Mesenchymal stem cell (in vitro differentiated cells and primary cell): ENCODE results near the gene CHMP6.
A peak's percentile ranks its signal among the peaks of the same experiment; 100 is the strongest.

Source experiments
- DNase-seq: peaks from one replicate; pipeline ENCODE4 v3.0.0-alpha.2; 2013
- H2AFZ ChIP-seq: one replicate; pipeline ENCODE4 v1.6.1; 2013; ENCODE audit warnings: low read depth, mild to moderate bottlenecking, control low read depth, inconsistent platforms, low read length, moderate library complexity
- H2AK5ac ChIP-seq: 2 replicates; pipeline ENCODE4 v1.6.1; 2013; ENCODE audit warnings: low read length, moderate library complexity, mild to moderate bottlenecking, inconsistent platforms; ENCODE audit not compliant: severe bottlenecking
- H2BK120ac ChIP-seq: one replicate; pipeline ENCODE4 v1.6.1; 2013; ENCODE audit warnings: low read depth, mild to moderate bottlenecking, inconsistent platforms, low read length, moderate library complexity
- H2BK12ac ChIP-seq, 2 experiments: one replicate each; pipeline ENCODE4 v1.6.1; 2013; ENCODE audit warnings: inconsistent platforms in 2 of 2, low read length in 2 of 2, mild to moderate bottlenecking in 2 of 2, moderate library complexity in 2 of 2, control low read depth in 1 of 2
- H2BK15ac ChIP-seq: one replicate; pipeline ENCODE4 v1.6.1; 2013; ENCODE audit warnings: mild to moderate bottlenecking, low read depth, inconsistent platforms; ENCODE audit not compliant: poor library complexity, severe bottlenecking
- H2BK5ac ChIP-seq: 2 replicates; pipeline ENCODE4 v1.6.1; 2013; ENCODE audit warnings: low read depth, mild to moderate bottlenecking, low read length, control low read depth, inconsistent platforms; ENCODE audit not compliant: poor library complexity, severe bottlenecking
- H3K14ac ChIP-seq, 2 experiments: one replicate each; pipeline ENCODE4 v1.6.1; 2013; ENCODE audit warnings: inconsistent platforms in 2 of 2, low read length in 2 of 2, control low read depth in 1 of 2, mild to moderate bottlenecking in 1 of 2, moderate library complexity in 1 of 2
- H3K18ac ChIP-seq, 2 experiments: one replicate each; pipeline ENCODE4 v1.6.1; 2013; ENCODE audit warnings: inconsistent platforms in 2 of 2, low read length in 2 of 2, control low read depth in 1 of 2, low read depth in 1 of 2, mild to moderate bottlenecking in 1 of 2
- H3K23ac ChIP-seq, 2 experiments: one replicate each; pipeline ENCODE4 v1.6.1; 2013; ENCODE audit warnings: inconsistent platforms in 2 of 2, low read length in 2 of 2, mild to moderate bottlenecking in 2 of 2, moderate library complexity in 2 of 2, control low read depth in 1 of 2
- H3K27ac ChIP-seq: 2 replicates; pipeline ENCODE4 v1.5.1; 2013; ENCODE audit warnings: mild to moderate bottlenecking, moderate library complexity, low read length, control low read depth, inconsistent platforms; ENCODE audit not compliant: poor library complexity, severe bottlenecking
- H3K27me3 ChIP-seq, 2 experiments: 2 replicates each; pipeline versions ENCODE4 v1.6.1 to v1.7.0; 2013; ENCODE audit warnings: low read length in 2 of 2, mild to moderate bottlenecking in 2 of 2, moderate library complexity in 2 of 2, control low read depth in 1 of 2, inconsistent platforms in 1 of 2; ENCODE audit not compliant: control insufficient read depth in 1 of 2, insufficient read depth in 1 of 2
- H3K36me3 ChIP-seq, 2 experiments: 2 replicates each; pipeline versions ENCODE4 v1.6.1 to v1.7.0; 2013; ENCODE audit warnings: low read length in 2 of 2, control low read depth in 1 of 2, inconsistent platforms in 1 of 2, low read depth in 1 of 2, mild to moderate bottlenecking in 1 of 2; ENCODE audit not compliant: insufficient read depth in 2 of 2, control insufficient read depth in 1 of 2
- H3K4ac ChIP-seq, 2 experiments: one replicate each; pipeline ENCODE4 v1.6.1; 2013; ENCODE audit warnings: inconsistent platforms in 2 of 2, low read length in 2 of 2, mild to moderate bottlenecking in 2 of 2, moderate library complexity in 2 of 2, control low read depth in 1 of 2, low read depth in 1 of 2
- H3K4me1 ChIP-seq: 2 replicates; pipeline ENCODE4 v1.6.1; 2013; ENCODE audit warnings: low read depth, low read length, control low read depth; ENCODE audit not compliant: control insufficient read depth, insufficient read depth
- H3K4me2 ChIP-seq: 2 replicates; pipeline ENCODE4 v1.6.1; 2013; ENCODE audit warnings: low read length, mild to moderate bottlenecking, inconsistent platforms; ENCODE audit not compliant: poor library complexity, severe bottlenecking
- H3K4me3 ChIP-seq, 2 experiments: 2 replicates each; pipeline versions ENCODE4 v1.5.1 to v1.7.0; 2013; ENCODE audit warnings: low read length in 2 of 2, mild to moderate bottlenecking in 2 of 2, control low read depth in 1 of 2, low read depth in 1 of 2; ENCODE audit not compliant: insufficient read depth in 1 of 2
- H3K79me1 ChIP-seq: replicated peaks from 2 replicates; pipeline ENCODE4 v1.6.1; 2013; ENCODE audit warnings: mild to moderate bottlenecking, control low read depth, low read length, inconsistent platforms; ENCODE audit not compliant: poor library complexity, severe bottlenecking
- H3K9ac ChIP-seq: 2 replicates; pipeline ENCODE4 v1.7.0; 2013; ENCODE audit warnings: mild to moderate bottlenecking, low read length, moderate library complexity
- H3K9me3 ChIP-seq: 2 replicates; pipeline ENCODE4 v1.7.0; 2013; ENCODE audit warnings: mild to moderate bottlenecking, low read length; ENCODE audit not compliant: control insufficient read depth
- H4K8ac ChIP-seq: one replicate; pipeline ENCODE4 v1.6.1; 2013; ENCODE audit warnings: inconsistent platforms, mild to moderate bottlenecking, low read length, moderate library complexity
- H4K91ac ChIP-seq: one replicate; pipeline ENCODE4 v1.6.1; 2013; ENCODE audit warnings: mild to moderate bottlenecking, low read length, inconsistent platforms
- WGBS: methylation state at CpG from one replicate; pipeline ENCODE4 v1.1.7; 2013; ENCODE audit warnings: mixed read lengths; 5-methylcytosine and 5-hydroxymethylcytosine counted together

CHMP6 gene

DNA sequence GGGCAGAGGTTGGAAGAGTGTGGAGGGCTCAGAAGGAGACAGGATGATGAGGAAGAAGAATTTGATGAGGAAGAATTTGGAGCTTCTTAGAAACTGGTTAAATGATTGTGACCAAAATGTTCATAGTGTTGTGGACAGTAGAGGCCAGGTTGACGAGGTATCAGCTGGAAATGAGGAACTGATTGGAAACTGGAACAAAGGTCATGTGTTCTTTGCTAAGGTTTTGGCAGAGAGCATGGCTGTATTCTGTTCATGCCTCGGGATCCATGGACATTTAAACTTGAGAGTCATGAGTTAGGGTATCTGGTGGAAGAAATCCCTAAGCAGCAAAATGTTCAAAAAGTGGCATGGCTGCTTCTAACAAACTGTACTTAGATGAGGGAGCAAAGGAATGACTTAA lies 19.3 kb downstream of the CHMP6 start:
- Histone ChIP-seq H3K4me3 (no peak overlapping the region), H2BK12ac (no peak overlapping the region), H3K23ac (no peak overlapping the region), H4K8ac (no peak overlapping the region), H3K4ac (no peak overlapping the region), H3K27me3 (peaks cover 15 to 34% of the 10 kb centered on the region in 2 experiments), H2AFZ (no peak overlapping the region), H3K79me1 (no peaks in the 10 kb centered on the region), H3K14ac (no peak overlapping the region), H2BK120ac (no peak overlapping the region), H3K4me1 (no peaks in the 10 kb centered on the region), H3K9ac (no peak overlapping the region), H3K36me3 (no peaks in the 10 kb centered on the region), H3K4me2 (no peak overlapping the region), H3K27ac (no peak overlapping the region), H2AK5ac (no peak overlapping the region), H2BK15ac (no peak overlapping the region), H3K9me3 (peaks cover 8% of the 10 kb centered on the region), H3K18ac (no peak overlapping the region), H4K91ac (no peak overlapping the region), H2BK5ac (no peak overlapping the region)
- WGBS, result 90% methylated on average over 2 of the region's 2 CpGs
- no peak for DNase-seq

GRCh38 chr17:81011951-81012350 lies 20.3 kb downstream of the CHMP6 start:
- H3K4me2 ChIP-seq, result no peak overlapping the region
- no peak overlapping the region for H2BK5ac ChIP-seq
- no peak overlapping the region for H2AK5ac ChIP-seq
- H2AFZ ChIP-seq, result no peak overlapping the region
- H4K91ac ChIP-seq, result no peak overlapping the region
- no peak overlapping the region for H3K4me3 ChIP-seq
- H3K18ac ChIP-seq, result no peak overlapping the region
- no peak overlapping the region for H2BK12ac ChIP-seq
- no peak overlapping the region for H2BK120ac ChIP-seq
- no peak for DNase-seq
- no peak overlapping the region for H3K23ac ChIP-seq
- H3K4me1 ChIP-seq, result no peaks in the 10 kb centered on the region
- H3K27me3 ChIP-seq, result peaks cover 8 to 26% of the 10 kb centered on the region in 2 experiments
- H2BK15ac ChIP-seq, result no peak overlapping the region
- peaks cover 14% of the 10 kb centered on the region for H3K9me3 ChIP-seq
- no peak overlapping the region for H3K4ac ChIP-seq
- no peak overlapping the region for H4K8ac ChIP-seq
- 67% methylated on average over 2 of the region's 3 CpGs for WGBS
- H3K36me3 ChIP-seq, result no peaks in the 10 kb centered on the region
- no peak overlapping the region for H3K14ac ChIP-seq
- no peak overlapping the region for H3K27ac ChIP-seq
- H3K79me1 ChIP-seq, result no peaks in the 10 kb centered on the region
- no peak overlapping the region for H3K9ac ChIP-seq

DNA sequence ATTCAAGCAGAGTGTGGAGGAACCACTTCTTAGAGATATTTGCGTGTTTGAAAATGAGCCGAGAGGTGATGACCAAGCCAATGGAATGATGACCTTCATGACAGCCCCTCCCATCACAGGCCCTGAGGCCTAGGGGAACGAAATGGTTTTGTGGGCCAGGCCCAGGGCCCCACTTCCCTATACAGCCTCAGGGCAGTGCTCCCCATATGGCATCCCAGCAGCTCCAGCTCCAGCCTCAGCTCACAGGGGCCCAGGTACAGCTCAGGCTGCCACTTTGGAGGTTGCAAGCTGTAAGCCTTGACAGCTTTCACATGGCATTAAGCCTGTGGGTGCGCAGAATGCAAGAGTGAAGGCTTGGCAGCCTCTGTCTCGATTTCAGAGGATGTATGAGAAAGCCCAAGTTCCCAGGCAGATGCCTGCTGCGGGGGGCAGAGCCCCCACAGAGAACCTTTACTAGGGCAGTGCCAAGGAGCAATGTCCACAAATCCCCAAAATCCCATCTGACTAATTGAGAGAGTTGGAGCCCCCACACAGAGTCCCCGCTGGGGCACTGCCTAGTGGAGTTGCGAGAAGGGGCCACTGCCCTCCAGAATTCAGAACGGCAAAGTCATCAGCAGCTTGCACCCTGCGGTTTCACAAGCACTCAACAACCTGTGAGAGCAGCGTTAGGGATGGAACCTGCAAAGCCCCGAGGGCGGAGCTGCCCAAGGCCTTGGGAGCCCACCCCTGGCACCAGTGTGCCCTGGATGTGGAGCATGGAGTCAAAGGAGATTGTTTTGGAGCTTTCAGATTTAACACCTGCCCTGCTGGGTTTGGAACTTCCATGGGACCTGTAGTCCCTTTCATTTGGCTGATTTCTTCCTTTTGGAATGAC lies 21.2 kb downstream of the CHMP6 start:
- Histone ChIP-seq H3K27ac (no peak overlapping the region), H3K4me1 (no peaks in the 10 kb centered on the region), H2BK120ac (no peak overlapping the region), H3K18ac (no peak overlapping the region), H3K4ac (no peak overlapping the region), H2AK5ac (no peak overlapping the region), H3K4me2 (no peak overlapping the region), H2BK12ac (no peak overlapping the region), H3K79me1 (no peaks in the 10 kb centered on the region), H3K27me3 (peaks cover 8 to 25% of the 10 kb centered on the region in 2 experiments), H4K91ac (no peak overlapping the region), H2AFZ (no peak overlapping the region), H3K9me3 (peaks cover 16% of the 10 kb centered on the region), H3K36me3 (no peaks in the 10 kb centered on the region), H3K9ac (no peak overlapping the region), H2BK15ac (no peak overlapping the region), H3K23ac (no peak overlapping the region), H2BK5ac (no peak overlapping the region), H3K14ac (peak overlapping the region in 1 of 2 experiments; percentile 57), H3K4me3 (no peak overlapping the region), H4K8ac (no peak overlapping the region)
- WGBS, result 88% methylated on average over 13 of the region's 13 CpGs
- DNase-seq, result no peak

- no peak overlapping the region for H3K23ac ChIP-seq
- H3K27me3 ChIP-seq, result peaks cover 3 to 20% of the 10 kb centered on the region in 2 experiments
- H3K4me1 ChIP-seq, result peaks cover 5% of the 10 kb centered on the region
- H3K9me3 ChIP-seq, result peaks cover 16% of the 10 kb centered on the region
- H3K4me2 ChIP-seq, result no peak overlapping the region
- no peak overlapping the region for H2BK15ac ChIP-seq
- no peak overlapping the region for H3K4ac ChIP-seq
- no peak overlapping the region for H3K14ac ChIP-seq
- no peak overlapping the region for H2BK5ac ChIP-seq
- H3K4me3 ChIP-seq, result no peak overlapping the region
- H2AK5ac ChIP-seq, result no peak overlapping the region
- DNase-seq, result no peak
- H4K91ac ChIP-seq, result no peak overlapping the region
- H3K18ac ChIP-seq, result no peak overlapping the region
- H2BK12ac ChIP-seq, result no peak overlapping the region
- H2AFZ ChIP-seq, result no peak overlapping the region
- no peak overlapping the region for H3K9ac ChIP-seq
- no peak overlapping the region for H3K27ac ChIP-seq
- H3K36me3 ChIP-seq, result no peaks in the 10 kb centered on the region
- no peak overlapping the region for H2BK120ac ChIP-seq
- no peak overlapping the region for H4K8ac ChIP-seq
- no peaks in the 10 kb centered on the region for H3K79me1 ChIP-seq
- 87% methylated on average over 6 of the region's 6 CpGs for WGBS
These were observed 22.0 kb downstream of the CHMP6 start for GRCh38 chr17:81013642-81014041.
